Ureter (tissue), 1 donor: Measurements from ENCODE around the gene HRH3. TPM values are rescaled to one million over a fixed set of nuclear protein-coding genes. Genes with fewer than 3 reads are reported as not detected.

Source experiments
- DNase-seq: peaks from one replicate; pipeline ENCODE4 v3.0.0-alpha.2; 2020; ENCODE audit warnings: low spot score
- total RNA-seq: library from RNA; stranded (reverse); gene quantifications from one replicate; pipeline ENCODE4 v1.2.4, GENCODE V29; 2023
- donor health status: DM: yes; HTN: yes; CAD: no.

Gene HRH3
- total RNA-seq, 1 donor from 2014 or later = 4.2 TPM

DNA sequence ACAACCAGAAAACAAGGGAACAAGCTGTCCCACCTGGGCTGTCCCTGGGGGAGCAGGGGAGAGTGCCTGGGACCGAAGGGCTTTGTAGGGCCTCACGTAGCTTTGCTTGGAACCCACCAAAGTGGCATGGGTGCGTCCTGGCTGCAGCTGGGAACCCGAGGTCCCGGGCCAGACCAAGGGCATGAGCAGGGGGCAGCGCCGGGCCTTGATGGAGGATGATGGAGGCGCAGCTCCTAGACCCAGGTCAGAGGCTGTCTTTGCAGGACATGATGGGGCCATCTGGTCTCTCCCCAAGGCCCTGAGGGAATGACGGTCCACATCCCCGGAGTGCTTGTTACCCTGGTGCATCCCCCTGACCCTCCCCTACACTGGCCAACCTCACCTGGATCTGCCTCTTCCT, 10.6 kb upstream of the HRH3 start:
- DNase-seq = no peak

DNA sequence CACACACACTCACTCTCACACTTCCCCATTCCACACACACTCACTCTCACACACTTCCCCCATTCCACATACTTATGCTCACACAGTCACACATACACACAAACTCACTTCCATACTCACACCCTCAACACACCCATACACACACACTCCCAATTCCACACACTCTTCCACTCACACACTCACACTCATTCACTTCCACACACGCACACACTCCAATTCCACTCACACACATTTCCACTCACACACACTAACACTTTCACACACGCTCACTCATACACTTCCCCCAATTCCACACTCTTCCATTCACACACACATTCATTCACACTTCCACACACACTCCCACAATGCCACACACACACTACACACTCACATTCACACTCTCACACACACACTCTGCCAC, 10.2 kb upstream of the HRH3 start:
- no peak for DNase-seq

DNA sequence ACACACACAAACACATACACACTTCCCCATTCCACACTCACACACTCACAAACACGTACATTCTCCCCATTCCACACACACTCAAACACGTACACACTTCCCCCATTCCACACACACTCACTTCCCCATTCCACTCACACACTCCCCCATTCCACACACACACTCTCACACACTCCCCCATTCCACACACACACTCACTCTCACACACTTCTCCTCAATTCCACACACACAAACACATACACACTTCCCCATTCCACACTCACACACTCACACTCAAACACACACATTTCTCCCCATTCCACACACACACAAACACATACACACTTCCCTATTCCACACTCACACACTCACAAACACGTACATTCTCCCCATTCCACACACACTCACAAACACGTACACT, 9.6 kb upstream of the HRH3 start:
- DNase-seq = no peak

DNA sequence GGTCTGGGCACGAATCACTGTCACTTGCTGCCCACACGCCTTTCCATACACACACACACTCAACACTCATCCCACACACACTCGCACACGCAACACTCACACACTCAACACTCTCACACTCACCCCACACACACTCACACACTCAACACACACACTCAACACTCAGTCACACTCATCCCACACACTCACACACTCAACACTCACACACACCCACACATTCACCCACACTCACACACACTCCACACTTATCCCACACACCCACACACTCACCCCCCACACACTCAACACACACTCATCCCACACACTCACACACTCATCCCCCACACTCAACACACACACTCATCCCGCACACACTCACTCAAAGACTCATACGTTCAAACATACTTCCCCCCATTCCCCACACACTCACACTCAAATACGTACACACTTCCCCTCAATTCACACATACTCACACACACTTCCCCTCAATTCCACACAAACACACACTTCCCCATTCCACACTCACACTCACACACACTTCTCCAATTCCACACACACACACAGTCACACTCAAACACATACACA, 9.0 kb upstream of the HRH3 start:
- no peak for DNase-seq

DNA sequence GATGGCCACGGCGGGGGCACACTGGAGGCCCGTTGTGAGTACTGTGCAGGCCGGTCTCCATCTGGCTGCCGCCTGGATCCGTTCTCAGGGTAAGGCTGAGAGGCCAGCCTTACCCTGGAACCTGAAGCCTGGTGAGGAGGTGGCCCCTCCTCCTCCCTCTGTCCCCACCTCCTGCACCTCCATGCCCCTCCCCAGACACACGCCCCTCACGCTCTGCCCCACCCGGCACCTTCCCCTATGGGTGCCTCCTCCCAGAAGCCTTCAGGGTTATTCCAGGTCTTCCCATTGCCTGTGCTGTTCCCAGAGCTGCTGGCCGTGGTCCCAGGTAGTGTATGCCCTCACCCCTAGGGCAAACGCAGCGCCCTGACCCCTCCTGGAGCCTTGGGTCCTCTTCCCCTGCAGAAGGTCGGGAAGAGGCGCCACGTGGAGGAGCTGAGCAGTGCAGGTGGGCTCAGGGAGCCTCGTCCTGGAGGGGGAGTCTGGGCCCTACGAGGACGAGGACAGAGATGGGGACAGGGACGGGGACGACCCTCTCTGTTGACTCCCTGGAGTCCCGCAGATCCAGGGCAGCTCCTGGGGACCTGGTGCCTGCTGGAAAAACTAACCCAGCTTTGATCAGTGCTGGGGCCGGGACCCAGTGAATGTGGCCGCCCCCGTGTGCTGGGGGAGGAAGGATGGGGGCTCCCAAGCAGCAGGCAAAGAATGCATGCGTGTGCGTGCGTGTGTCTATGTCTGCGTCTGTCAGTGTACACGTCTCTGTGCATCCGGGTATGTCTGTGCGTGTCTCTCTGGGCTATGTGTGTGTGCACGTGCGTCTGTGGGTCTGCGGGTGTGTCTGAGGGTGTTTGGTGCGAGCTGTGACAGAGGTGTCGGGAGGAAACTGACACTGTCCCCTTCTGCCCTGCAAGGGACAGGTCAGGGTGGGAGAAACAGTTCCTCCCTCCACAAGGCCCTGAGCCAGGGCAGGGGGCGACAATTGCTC, 8.2 kb upstream of the HRH3 start:
- DNase-seq = no peak

DNA sequence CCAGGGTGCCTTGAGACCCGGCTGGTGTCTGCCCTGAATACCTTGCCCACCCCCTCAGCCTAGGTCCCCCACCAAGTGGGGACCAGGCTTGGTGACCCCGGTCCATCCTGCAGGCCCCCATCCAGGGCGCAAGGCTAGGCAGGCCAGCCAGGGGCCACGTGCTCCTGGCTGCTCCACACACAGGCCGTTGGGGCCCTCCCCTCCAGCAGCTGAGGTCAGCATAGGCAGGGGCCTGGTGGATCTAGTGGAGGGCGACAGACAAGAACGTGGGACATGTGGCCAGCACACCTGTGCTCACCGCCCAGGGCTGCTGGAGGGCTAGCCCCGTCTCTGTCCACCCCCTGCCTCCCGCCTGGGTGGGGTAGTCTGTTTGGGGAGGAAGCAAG, 7.5 kb upstream of the HRH3 start:
- DNase-seq = no peak

DNA sequence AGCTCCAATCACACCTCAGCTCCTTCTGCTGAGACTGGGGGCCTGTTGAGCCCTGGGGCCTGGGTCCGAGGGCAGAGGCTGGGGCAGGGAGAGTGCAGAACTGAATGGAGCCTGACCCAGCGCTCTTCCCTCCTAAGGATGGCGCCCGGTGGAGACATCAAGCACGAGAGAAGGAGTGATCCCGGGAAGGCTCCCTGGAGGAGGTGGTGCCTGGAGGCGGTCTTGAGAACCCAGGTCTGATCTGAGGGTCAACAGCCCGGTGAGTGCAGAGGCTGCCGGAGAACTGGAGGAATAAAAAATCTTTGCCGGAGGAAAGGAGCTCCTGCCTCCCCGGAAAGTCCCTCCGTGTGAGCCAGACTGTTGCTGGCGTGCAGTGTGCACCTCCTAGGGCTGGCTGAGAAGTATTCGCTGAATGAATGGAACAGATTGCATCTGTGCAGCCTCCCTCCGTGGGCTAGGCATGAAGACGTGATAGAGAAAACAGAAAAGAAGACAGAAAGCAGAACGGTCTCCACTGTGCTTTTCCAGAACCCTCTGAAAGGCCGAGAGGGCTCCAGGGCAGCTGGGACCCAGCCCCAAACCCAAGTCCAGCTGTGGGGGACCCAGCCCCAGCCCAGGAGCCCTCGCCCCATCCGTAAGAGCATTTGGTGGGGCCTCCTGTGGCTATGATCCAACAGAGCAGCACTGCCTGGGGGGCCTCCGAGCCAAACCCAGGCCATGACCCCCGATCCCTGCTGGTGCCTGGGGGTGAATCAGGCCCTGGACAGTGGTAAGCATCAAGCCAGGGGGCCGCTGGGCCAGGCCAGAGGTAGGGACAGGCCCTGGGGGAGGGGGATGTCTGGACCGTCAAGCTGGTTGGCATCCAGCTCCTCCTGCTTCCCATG, 6.9 kb upstream of the HRH3 start:
- no peak for DNase-seq

DNA sequence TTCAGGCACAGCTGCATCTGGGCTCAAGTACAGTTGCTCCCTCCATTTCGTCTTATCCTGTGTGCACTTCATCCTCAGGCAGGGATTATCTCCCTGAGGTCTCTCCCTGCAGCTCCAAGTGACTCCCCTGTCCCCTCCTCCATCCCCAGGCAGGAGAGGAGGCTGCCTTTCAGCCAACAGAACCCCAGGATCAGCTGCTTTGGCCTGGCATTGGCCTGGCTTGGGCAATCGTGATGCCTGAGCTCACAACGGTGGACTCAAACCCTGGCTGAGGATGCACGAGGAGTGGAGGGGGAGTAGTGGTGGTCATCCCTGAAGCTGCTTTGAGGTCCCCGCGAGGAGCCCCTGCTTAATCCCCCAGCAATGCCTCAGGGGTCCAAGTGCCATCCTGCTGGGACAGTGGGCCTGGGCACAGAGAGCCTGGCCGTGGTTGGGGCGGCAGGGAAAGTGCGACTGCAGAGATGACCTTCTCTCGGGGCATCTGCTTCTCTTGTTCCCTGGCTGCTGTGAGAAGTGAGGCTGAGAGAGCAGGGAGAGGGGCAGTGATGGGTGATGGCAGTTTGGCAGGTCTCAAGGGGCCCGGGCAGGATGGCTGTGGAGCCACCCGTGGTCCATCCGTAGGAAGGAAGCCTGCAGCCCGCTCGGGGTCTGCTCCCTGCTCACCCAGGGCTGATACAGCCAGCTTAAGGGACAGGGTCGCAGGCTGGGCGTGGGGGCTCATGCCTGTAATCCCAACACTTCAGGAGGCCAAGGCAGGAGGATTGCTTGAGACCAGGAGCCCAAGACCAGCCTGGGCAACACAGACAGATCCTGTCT, 6.0 kb upstream of the HRH3 start:
- DNase-seq = no peak

DNA sequence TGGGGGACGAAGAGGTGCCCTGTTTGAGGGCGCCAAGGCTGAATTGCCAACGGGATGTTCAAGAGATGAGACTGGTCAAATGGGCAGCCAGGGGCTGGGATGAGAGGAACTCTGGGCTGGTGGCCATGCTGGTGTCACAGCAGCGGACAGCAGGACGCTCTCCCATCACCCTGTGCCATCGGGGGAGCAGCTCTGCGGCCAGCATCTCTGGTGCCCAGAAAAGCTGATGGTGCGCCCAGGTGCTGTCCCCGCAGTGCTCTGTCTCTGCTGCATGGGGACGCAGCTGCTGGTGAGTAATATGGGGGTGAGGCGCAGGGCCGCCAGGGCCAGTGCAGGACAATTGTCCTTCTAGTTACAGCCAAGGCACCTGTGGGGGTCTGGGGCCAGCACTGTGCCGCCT, 4.9 kb upstream of the HRH3 start:
- DNase-seq = no peak

DNA sequence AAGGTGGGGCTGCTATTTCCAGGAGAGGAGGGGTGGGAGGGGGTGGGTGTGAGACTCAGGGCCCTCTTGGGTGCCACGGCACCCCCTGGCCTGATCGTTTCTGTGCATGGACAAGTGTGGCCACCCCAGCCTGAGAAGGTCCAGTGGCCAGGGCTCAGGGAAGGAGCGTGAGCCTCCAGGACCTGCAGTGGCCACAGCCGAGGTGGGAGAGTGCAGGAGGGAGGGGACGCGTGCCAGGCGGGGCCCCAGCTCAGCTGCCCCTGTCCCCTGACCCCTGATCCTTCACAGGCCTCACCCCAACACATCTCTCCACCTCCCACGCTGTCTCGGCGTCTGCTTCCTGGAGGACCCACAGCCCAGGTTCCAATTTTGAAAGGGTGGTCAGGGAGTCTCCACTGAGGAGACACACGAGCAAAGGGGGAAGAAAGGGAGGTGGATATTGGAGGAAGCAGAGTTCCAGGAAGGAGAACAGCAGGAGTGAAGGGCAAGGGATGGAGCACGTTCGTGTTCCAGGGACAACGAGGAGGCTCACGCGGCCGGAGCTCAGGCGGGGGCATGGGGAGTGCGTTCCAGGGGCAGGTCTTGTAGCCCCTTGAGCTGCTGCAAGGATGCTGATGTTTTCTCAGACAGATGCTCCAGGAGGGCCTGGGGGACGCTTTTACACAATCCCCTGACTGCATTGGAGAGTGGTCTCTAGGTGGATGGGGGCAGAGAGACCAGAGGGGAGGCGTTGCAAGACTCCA, 4.2 kb upstream of the HRH3 start:
- no peak for DNase-seq

DNA sequence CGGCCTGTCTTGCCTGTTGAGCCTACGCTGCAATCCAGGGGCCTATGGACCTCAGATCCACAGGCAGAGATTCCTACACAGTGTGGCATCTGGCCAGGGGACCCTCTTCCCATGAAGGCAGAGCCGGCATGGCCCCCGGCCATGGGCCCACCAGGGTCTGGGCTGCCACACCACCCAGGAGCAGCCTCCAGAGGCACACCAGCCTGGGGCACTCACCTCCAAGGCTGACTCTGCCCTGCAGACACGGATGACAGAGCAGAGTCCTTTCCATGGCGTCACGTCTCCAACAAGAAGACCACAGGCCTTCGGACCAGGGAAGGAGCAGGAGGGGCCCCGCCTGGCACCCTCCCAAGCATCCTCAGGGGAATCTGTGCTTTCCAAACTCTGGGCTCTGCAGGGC, 3.5 kb upstream of the HRH3 start:
- DNase-seq = no peak

DNA sequence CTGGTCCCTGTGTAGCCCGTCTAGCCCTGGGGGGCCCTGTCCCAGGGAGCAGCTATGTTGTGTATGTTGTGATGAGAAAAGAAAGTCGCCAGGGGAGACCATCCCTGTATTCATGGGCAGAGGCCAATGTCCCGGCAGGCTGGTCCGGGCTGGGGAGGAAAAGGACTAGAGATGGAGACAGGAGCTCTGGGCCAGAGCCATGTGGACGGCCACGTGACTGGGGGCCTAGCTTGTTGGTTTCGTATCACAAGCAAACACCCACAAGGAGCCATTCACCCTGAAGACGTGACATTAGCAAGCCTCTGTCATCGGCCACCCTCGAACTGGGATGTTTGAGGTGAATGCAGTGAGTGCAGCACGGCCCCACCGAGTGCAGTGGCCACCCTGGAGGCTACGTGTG, 2.9 kb upstream of the HRH3 start:
- DNase-seq = no peak

DNA sequence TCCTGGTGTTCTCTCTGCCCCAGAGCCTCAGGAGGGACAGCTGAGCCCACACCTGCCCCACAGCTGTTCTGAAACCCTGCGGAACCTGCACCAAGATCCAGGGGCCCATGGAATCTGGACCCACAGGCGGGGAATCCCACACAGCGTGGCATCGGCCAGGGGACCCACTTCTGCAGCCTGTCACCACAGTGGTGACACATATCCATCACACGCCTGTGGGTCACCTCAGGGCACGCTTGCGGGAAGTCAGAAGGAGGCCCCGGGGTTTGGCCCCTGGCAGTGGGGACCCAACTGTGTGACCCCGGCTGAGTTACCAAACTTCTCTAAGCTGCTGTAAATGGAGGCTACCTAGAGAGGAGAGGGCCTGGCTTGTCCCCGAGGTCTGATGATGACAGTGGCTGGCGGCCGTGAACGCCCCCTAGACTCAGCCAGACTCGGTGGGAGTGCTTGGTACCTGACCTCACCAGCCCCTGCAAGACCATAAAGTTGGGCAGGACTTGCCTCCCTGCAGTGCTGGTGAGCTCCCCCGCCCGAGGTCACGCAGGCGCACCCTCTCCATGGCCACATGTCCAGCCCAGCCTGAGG, 2.3 kb upstream of the HRH3 start:
- DNase-seq = no peak

DNA sequence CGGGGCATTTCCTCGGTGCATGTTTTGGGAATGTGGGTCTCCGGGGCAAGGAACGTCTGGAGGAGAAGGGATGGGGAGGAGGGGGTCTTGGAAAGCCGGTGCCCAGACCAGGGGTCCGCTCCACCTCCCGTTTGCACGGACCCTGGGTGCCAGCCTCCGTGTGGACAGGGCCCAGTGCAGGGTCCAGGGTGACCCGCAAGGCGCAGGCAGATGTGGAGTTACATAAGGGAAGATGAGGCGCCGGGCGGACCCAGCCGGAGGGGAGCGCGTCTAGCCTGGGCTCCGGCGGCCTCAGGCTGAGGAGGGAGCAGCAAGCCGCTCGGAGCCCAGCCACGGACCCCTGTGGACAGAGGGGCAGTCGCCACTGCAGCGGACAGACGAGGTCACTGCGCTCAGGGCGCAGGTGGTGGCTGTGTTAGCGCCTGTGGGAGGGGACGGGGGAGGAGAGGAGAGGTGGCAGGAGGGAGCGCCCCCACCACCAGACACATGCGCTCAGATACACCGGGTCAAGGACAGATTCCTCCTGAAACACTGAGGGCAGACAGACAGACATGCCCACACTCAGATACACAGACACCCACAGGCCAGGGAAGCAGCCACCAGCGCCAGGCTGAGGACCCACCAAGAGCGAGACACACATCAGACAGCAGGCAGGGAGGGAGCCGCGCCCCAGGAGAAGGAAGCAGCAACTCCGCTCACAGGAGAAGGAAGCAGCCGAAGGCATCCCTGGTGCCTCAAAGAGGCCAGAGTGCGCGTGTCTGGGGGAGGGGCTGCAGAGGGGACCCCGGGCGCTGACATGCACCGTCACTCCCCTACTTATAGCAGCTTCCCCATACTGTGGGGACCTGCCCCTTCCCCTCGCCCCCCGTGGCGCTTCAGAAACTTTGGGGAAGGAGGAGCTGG, 839 bp upstream of the HRH3 start:
- DNase-seq = no peak

DNA sequence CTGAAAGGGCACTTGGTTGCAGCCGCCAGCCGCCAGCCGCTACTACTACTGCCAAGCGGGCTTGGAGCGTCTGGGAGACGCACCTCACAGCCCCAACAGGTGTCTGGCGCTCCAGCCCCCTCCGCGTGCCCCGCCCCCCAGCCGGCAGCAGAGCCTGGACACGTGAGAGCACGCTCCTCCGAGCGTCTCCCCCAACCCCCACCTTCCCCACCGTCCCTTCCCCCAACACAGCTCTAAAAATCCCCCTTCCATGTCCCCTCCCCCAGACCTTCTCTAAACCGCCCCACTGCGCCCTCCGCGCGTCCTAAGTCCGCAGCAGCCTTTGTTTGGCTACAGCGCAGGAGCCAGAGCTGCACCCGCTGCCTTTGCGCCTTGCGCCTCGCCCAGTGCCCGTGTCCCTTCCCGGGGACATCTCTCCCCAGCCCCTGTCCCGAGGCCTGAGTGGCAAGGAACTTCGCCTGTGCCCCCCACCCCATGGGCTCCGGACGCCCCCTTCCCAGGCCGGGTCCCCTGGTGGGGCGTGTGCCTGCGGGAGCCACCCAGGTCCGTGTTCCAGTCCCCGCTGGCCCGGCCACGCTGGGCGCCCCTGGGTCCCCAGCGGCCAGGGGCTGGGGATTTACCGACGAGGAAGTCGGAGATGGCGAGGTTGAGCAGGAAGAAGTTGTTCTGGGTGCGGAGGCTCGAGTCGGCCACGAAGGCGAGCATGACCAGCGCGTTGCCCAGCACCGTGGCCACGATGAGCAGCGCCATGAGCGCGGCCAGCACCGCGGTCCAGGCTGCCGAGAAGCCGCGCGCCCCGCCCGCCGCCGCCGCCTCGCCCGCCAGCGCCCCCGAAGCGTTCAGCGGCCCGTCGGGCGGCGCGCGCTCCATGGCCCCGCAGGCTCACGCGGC, 732 bp downstream of the HRH3 start:
- no peak for DNase-seq

DNA sequence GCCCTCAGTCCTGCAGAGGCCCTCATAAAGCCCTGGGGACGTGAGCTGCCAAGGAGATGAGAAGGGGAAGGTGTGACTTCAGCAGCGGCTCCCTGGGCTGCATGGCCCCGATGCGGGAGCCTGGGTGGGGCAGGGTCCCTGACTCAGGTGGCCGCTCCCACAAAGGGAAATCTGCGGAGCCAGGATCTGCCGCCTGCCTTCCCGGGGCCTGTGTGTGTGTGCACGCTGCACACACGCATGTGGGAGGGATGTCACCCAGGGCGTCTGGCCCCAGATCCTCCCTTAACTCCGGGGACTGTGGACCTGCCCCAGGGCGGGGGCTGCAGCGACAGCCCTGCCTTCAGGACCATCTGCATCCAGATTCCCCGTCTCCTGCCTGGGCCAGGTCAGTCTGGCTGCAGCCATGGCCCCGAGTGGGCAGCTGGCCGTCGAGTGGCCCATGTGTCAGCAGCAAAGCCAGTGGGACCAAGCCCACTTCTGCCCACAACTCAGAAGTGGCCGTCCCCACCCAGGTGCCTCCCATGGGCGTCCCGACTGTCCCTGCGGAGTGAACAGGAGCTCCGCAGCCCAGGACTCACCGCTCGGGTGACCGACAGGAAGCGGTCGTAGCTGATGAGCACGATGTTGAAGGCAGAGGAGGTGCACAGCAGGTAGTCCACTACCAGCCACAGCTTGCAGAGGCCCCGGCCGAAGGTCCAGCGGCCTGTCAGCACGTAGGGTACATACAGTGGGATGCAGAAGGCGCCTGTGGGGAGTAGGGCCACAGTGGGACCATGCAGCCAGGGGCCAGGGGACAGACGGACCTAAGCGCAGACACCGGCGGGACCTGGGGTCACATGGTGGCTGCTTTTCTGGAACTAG, 1.9 kb downstream of the HRH3 start:
- no peak for DNase-seq
